ENCODE data around the gene MKNK2. TPM values are rescaled to one million over a fixed set of nuclear protein-coding genes. Genes with fewer than 3 reads are reported as not detected.

MKNK2 gene
- total and polyA plus RNA-seq, 2 of the 13 experiments (the other 11 are each of a cell fraction or from before 2014, with no cell fraction given), result 44.9 to 112 TPM

DNA sequence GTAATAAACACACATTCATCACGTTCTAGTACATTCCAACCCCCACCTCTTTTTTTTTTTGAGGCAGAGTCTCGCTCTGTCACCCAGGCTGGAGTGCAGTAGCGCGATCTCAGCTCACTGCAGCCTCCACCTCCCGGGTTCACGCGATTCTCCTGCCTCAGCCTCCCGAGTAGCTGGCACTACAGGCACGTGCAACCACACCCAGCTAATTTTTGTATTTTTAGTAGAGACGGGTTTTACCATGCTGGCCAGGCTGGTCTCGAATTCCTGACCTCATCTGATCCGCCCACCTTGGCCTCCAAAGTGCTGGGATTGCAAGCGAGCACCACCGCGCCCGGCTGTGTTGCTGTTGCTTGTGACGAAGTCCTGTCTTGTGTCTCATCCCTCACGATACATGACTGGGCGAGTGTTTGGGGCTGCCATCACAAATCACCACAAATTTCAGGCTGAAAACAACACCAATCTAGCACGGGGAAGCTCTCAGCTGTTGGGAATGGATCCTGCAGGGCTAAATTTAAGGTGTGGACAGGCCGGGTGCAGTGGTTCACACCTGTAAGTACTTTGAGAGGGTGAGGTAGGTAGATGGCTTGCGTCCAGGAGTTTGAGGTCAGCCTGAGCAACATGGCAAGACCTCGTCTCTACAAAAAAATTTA, 29.4 kb upstream of the MKNK2 start:
- peaks cover 11 to 18% of the 10 kb centered on the region in 2 experiments; a peak in 4 of 5 replicates for H3K36me3 ChIP-seq (replicated peaks in 1 of 2; ENCODE audit: control insufficient read depth in 1 of 2, insufficient read depth in 2 of 2, low read length in 2 of 2)
- no peaks in the 10 kb centered on the region for H3K9me3 ChIP-seq (ENCODE audit: low read length)
- no peak overlapping the region for H2AFZ ChIP-seq (ENCODE audit: low read length)
- ATAC-seq, result no peak
- WGBS (ENCODE audit: low lambda C conversion rate), result 96% methylated on average over 23 of the region's 23 CpGs
- 0 out of 2 replicates have a peak, but pooled peaks cover 11% of the 10 kb centered on the region for H3K4me1 ChIP-seq (ENCODE audit: insufficient read depth, low read length)
- H3K27ac ChIP-seq (ENCODE audit: extremely low read length, insufficient read depth, low read length), result no peak overlapping the region
- no peaks in the 10 kb centered on the region for H3K27me3 ChIP-seq (ENCODE audit: control insufficient read depth in 1 of 2, insufficient read depth in 2 of 2, low read length in 2 of 2)
- ChIA-PET CTCF (ENCODE audit: low intra/inter-chr PET ratio, low total read pairs) (no interaction called here), POLR2A (no interaction called here)
- DNase-seq (ENCODE audit: low spot score), result no peak
- TF ChIP-seq FOXK2 (IDR thresholded peaks at IDR 0.05) (no peak), TBX2 (CRISPR knock-in tag; IDR thresholded peaks at IDR 0.05; ENCODE audit: borderline replicate concordance) (no peak), ZKSCAN5 (CRISPR knock-in tag; IDR thresholded peaks at IDR 0.05) (no peak), POLR2A (IDR thresholded peaks at IDR 0.05; ENCODE audit: insufficient read depth in 1 of 2, low read depth in 2 of 2, low read length in 2 of 2) (no peak), CEBPB (IDR thresholded peaks at IDR 0.05; ENCODE audit: borderline replicate concordance, low read depth, low read length) (no peak), CBFB (CRISPR knock-in tag; IDR thresholded peaks at IDR 0.05) (no peak), SOX13 (IDR thresholded peaks at IDR 0.05) (no peak), SOX13 (CRISPR knock-in tag; conservative IDR thresholded peaks at IDR 0.05 in 1 of 2, IDR thresholded peaks at IDR 0.05 in 1 of 2) (no peak), ZFP41 (CRISPR knock-in tag; IDR thresholded peaks at IDR 0.05; ENCODE audit: borderline replicate concordance) (no peak), ARNT2 (CRISPR knock-in tag; IDR thresholded peaks at IDR 0.05; ENCODE audit: low read depth) (no peak)
- FAIRE-seq, result no peak
- no peaks in the 10 kb centered on the region for H3K79me2 ChIP-seq (ENCODE audit: insufficient read depth, low read length)
- intact Hi-C loops (cut with micrococcal nuclease; ENCODE audit: unreplicated experiment), result no loop called here
- in situ Hi-C loops (cut with HindIII; ENCODE audit: extremely low pct_ligation_motif_present, low pct_unique_long_range_greater_than_20kb), result no loop called here
- no peak overlapping the region for H3K4me2 ChIP-seq (ENCODE audit: low read depth, low read length)
- no peaks in the 10 kb centered on the region for H4K20me1 ChIP-seq (ENCODE audit: insufficient read depth, low read length)
- H3K4me3 ChIP-seq (replicated peaks in 1 of 3; ENCODE audit: insufficient read depth in 1 of 3, low read depth in 2 of 3, low read length in 3 of 3), result no peak overlapping the region
- BruUV-seq (replicated peaks), result no TSS peak
- H3K9ac ChIP-seq (ENCODE audit: insufficient read depth, low read depth, low read length), result no peak overlapping the region

DNA sequence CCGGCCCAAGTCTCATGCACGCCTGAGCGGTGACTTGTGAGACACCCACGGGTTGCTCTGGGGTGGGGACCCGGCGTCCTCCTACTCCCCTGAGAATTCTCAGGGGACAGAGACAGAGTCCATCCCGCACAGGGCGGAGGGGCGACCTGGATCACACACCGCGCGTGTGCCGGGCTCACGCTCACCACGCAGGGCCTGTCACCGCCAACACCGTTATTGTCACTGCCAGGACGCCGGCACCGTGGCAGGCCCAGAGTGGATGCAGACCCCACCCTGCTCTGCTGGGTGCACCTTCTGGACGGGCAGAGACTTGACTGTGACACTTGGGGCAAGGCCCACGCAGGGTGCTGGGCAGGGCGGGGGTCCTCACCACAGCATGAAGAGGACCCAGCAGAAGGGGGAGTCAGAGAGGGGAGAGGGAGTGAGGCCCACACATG, 28.8 kb upstream of the MKNK2 start:
- BruUV-seq (replicated peaks), result no TSS peak
- H3K27me3 ChIP-seq (ENCODE audit: control insufficient read depth in 1 of 2, insufficient read depth in 2 of 2, low read length in 2 of 2), result no peaks in the 10 kb centered on the region
- intact Hi-C loops (cut with micrococcal nuclease; ENCODE audit: unreplicated experiment), result no loop called here
- ATAC-seq (no peak), FAIRE-seq (no peak), DNase-seq (ENCODE audit: low spot score) (no peak)
- H3K4me3 ChIP-seq (replicated peaks in 1 of 3; ENCODE audit: insufficient read depth in 1 of 3, low read depth in 2 of 3, low read length in 3 of 3), result no peak overlapping the region
- no peak overlapping the region for H2AFZ ChIP-seq (ENCODE audit: low read length)
- CTCF ChIA-PET (ENCODE audit: low intra/inter-chr PET ratio, low total read pairs), result no interaction called here
- no peaks in the 10 kb centered on the region for H3K9me3 ChIP-seq (ENCODE audit: low read length)
- no peaks in the 10 kb centered on the region for H3K79me2 ChIP-seq (ENCODE audit: insufficient read depth, low read length)
- no peak overlapping the region for H3K9ac ChIP-seq (ENCODE audit: insufficient read depth, low read depth, low read length)
- 96% methylated on average over 15 of the region's 23 CpGs for WGBS (ENCODE audit: low lambda C conversion rate)
- H4K20me1 ChIP-seq (ENCODE audit: insufficient read depth, low read length), result no peaks in the 10 kb centered on the region
- H3K36me3 ChIP-seq (replicated peaks in 1 of 2; ENCODE audit: control insufficient read depth in 1 of 2, insufficient read depth in 2 of 2, low read length in 2 of 2), result peaks cover 11 to 20% of the 10 kb centered on the region in 2 experiments; a peak in 4 of 5 replicates
- H3K4me1 ChIP-seq (ENCODE audit: insufficient read depth, low read length), result 0 out of 2 replicates have a peak, but pooled peaks cover 8% of the 10 kb centered on the region
- POLR2A ChIA-PET, result no interaction called here
- no peak overlapping the region for H3K4me2 ChIP-seq (ENCODE audit: low read depth, low read length)
- in situ Hi-C loops (cut with HindIII; ENCODE audit: extremely low pct_ligation_motif_present, low pct_unique_long_range_greater_than_20kb), result no loop called here
- no peak overlapping the region for H3K27ac ChIP-seq (ENCODE audit: extremely low read length, insufficient read depth, low read length)
- TF ChIP-seq SMAD9 (CRISPR knock-in tag; IDR thresholded peaks at IDR 0.05), result no peak
- TF ChIP-seq SMC3 (IDR thresholded peaks at IDR 0.05; ENCODE audit: low read length), result no peak
- TF ChIP-seq ELF3 (CRISPR knock-in tag; IDR thresholded peaks at IDR 0.05), result no peak
- no peak for TF ChIP-seq ATRX (CRISPR knock-in tag; IDR thresholded peaks at IDR 0.05; ENCODE audit: borderline replicate concordance)
- TF ChIP-seq TAF1 (CRISPR knock-in tag; IDR thresholded peaks at IDR 0.05), result no peak
- no peak for TF ChIP-seq ATF7-NPFF (CRISPR knock-in tag; IDR thresholded peaks at IDR 0.05; ENCODE audit: low read depth)
- TF ChIP-seq GABPB1 (CRISPR knock-in tag; IDR thresholded peaks at IDR 0.05), result no peak
- TF ChIP-seq ZNF749 (CRISPR knock-in tag; IDR thresholded peaks at IDR 0.05; ENCODE audit: borderline replicate concordance), result no peak
- no peak for TF ChIP-seq SSRP1 (CRISPR knock-in tag; IDR thresholded peaks at IDR 0.05)
- TF ChIP-seq ZNF121 (CRISPR knock-in tag; IDR thresholded peaks at IDR 0.05), result no peak

Measured in HepG2 (cell line).